Tibial artery (tissue), 4 donors: ENCODE results near the gene PSTK.

Experiments used
- DNase-seq, 2 donors: peaks; one replicate each; pipeline ENCODE4 v3.0.0-alpha.2; 2019
- H3K27ac ChIP-seq, 2 donors: fragments of 200-600 bp; sonication (generic) in 1 of 2; 1 replicate in 1 of 2; 2 replicates in 1 of 2; pipeline ENCODE4 v1.5.1; 2018 to 2019; ENCODE audit warnings: mild to moderate bottlenecking in 1 of 2
- H3K27me3 ChIP-seq, 2 donors: fragments of 200-600 bp; sonication (generic) in 1 of 2; one replicate each; pipeline versions ENCODE4 v1.5.1 to v1.6.0; 2016 to 2019
- H3K36me3 ChIP-seq, 3 donors: fragments of 200-600 bp; sonication (generic) in 2 of 3; one replicate each; pipeline ENCODE4 v1.5.1; 2016 to 2019; ENCODE audit warnings: mild to moderate bottlenecking in 2 of 3
- H3K4me1 ChIP-seq, 4 donors: fragments of 200-600 bp; sonication (generic) in 2 of 4; 1 replicate in 3 of 4; 2 replicates in 1 of 4; pipeline ENCODE4 v1.5.1; 2016 to 2019
- H3K4me3 ChIP-seq, 2 donors: fragments of 200-600 bp; sonication (generic) in 1 of 2; 1 replicate in 1 of 2; 2 replicates in 1 of 2; pipeline ENCODE4 v1.5.1; 2018 to 2019; ENCODE audit warnings: mild to moderate bottlenecking in 2 of 2
- H3K9me3 ChIP-seq, 3 donors: fragments of 200-600 bp; sonication (generic) in 1 of 3; one replicate each; pipeline ENCODE4 v1.5.1; 2016 to 2019
- intact Hi-C: fragments of 100-400 bp; cut with DNase I; formaldehyde crosslinking; loops from one replicate; pipeline ENCODE4 v1.15.0; 2023; ENCODE audit warnings: low total_unique reads
- TF ChIP-seq, protein P1 (sequence below), 2 experiments: fragments of 200-600 bp in 1 of 2; fragments of 450-650 bp in 1 of 2; IDR thresholded peaks; one replicate each; pipeline ENCODE4 v1.5.1; 2017 to 2019; ENCODE audit warnings: antibody characterized with exemption in 2 of 2, mild to moderate bottlenecking in 1 of 2, moderate library complexity in 1 of 2

The PSTK gene

DNA sequence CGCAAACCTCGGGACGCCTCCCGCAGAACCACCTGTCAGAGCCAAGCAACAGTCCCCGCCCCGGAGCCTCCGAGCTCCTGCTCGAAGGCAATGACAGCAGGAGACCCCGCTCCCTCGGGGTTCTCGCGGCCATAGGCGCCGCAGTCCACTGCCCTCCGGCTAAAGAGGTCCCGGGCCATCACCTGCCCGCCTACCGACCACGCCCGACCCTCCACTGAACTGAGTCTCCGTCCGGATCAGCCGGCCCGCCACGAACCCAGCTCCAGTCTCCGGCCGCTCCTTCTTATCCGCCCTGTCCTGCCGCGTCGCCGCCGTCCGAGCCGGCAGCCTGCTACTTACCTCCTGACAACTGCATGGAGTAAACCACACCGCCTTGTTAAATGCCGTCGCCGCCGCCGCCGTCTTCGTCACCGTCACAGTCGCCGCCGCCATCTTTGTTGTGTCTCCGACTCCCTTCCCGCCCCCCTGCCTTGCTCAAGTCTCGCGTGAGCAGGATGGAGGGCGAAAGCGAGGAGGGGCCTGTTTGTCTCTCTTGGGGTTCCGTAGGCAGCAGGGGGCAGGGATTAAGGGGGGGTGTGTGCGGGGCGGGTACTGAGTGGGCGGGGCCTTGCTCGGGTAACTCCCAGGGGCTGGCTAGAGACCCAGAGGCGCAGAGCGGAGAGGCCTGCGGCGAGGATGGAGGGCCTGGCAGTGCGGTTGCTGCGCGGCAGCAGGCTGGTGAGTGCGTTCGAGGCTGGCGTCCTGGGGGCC, 28.3 kb downstream of the PSTK start, which contains the start of the genes ACADSB and IKZF5:
TSS of gene ACADSB (plus strand) at position 652 of the 750 bp plus-strand sequence. CDS start at position 676, 24 bp downstream.
TSS of gene IKZF5 (minus strand) at position 441 of the 750 bp plus-strand sequence. CDS start 10,170 bp downstream, outside the sequence.
- Histone ChIP-seq H3K4me3 (peak within 1 kb of the TSS; percentile 84 to 90), H3K27me3 (no peaks in the 10 kb centered on the region), H3K27ac (peak within 1 kb of the TSS; percentile 94), H3K4me1 (peaks cover 0 to 49% (median 16%) of the 10 kb centered on the region in 4 donors), H3K9me3 (no peaks in the 10 kb centered on the region), H3K36me3 (peaks cover 0 to 4% (median 0%) of the 10 kb centered on the region in 3 donors)
- intact Hi-C loops = loop anchor here (1.0 to 5.0 kb wide), 2 partner anchors 28 to 144 kb away; partner anchors contain the start of genes BUB3 and PSTK
- DNase-seq = peak; percentile 98
- TF ChIP-seq, protein P1, sequence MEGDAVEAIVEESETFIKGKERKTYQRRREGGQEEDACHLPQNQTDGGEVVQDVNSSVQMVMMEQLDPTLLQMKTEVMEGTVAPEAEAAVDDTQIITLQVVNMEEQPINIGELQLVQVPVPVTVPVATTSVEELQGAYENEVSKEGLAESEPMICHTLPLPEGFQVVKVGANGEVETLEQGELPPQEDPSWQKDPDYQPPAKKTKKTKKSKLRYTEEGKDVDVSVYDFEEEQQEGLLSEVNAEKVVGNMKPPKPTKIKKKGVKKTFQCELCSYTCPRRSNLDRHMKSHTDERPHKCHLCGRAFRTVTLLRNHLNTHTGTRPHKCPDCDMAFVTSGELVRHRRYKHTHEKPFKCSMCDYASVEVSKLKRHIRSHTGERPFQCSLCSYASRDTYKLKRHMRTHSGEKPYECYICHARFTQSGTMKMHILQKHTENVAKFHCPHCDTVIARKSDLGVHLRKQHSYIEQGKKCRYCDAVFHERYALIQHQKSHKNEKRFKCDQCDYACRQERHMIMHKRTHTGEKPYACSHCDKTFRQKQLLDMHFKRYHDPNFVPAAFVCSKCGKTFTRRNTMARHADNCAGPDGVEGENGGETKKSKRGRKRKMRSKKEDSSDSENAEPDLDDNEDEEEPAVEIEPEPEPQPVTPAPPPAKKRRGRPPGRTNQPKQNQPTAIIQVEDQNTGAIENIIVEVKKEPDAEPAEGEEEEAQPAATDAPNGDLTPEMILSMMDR (IDR thresholded peaks at IDR 0.05) = no peak

DNA sequence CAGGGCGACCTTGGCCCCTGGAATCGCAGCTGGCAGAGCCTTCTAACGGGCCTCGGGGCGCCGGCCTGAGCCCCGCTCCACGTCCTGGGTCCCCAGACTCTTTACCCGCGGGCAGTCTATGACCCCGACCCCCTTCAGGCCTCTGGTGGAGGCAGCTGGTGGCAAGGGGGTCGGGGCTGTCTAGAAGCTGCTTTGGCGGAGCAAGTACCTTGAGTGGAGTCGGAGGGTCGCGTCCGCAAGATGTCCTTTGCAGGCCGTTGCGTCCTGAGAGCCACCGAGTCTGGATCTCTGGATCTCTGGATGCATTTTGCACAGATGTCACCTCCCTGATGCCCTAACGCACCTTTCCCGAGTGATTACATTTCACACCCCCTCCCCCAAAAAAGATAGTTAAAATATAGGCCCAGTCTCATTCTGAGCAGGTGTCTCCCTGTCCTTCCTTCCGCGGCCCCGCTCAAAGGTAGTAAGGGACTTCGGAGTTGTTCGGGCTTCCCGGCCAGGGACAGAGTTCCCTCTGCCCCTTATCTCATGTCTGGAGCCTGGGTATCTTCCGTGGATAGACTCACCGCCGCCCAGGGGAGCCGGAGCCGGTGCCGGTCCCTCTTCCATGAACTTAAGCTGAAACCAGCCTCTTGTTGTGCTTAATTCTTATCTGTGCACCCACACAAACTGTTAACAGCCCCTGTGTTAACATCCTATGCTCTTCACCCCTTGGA, 29.1 kb downstream of the PSTK start:
- Histone ChIP-seq H3K4me3 (peak overlapping the region; percentile 84 to 90), H3K27ac (peak overlapping the region; percentile 94), H3K9me3 (no peaks in the 10 kb centered on the region), H3K4me1 (peaks cover 0 to 47% (median 16%) of the 10 kb centered on the region in 4 donors), H3K27me3 (no peaks in the 10 kb centered on the region), H3K36me3 (peaks cover 0 to 4% (median 0%) of the 10 kb centered on the region in 3 donors)
- intact Hi-C loops = loop anchor here (5.0 kb wide), 1 partner anchor 143 kb away; the partner anchor contains the start of gene BUB3
- TF ChIP-seq, protein P1 (IDR thresholded peaks at IDR 0.05) = no peak
- DNase-seq = peak in 1 of 2 donors; percentile 35

DNA sequence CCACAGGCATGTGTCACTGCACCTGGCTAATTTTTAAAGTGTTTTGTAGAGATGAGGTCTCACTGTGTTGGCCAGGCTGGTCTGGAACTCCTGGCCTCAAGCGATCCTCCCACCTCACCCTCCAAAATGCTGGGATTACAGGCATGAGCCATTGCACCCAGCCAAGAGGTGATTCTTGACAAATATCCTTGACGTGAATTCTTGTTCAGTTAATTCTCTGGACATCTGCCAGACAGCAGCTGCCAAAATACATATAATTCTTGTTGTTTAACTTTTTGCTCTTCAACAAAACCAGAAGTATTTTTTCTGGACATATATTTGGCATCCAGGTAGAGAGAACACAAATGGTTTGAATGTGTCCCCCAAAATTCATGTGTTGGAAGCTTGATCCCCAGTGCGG, 31.8 kb downstream of the PSTK start:
- no peaks in the 10 kb centered on the region for H3K9me3 ChIP-seq
- no peak overlapping the region for H3K4me3 ChIP-seq
- no peak for DNase-seq
- no peak overlapping the region for H3K27ac ChIP-seq
- TF ChIP-seq, protein P1 (IDR thresholded peaks at IDR 0.05) = no peak
- H3K36me3 ChIP-seq = peaks cover 0 to 4% (median 0%) of the 10 kb centered on the region in 3 donors
- H3K4me1 ChIP-seq = peaks cover 0 to 22% (median 10%) of the 10 kb centered on the region in 4 donors
- intact Hi-C loops = loop anchor here (10.0 kb wide), 1 partner anchor 57 kb away; the partner anchor contains the start of gene C10orf88
- no peaks in the 10 kb centered on the region for H3K27me3 ChIP-seq

DNA sequence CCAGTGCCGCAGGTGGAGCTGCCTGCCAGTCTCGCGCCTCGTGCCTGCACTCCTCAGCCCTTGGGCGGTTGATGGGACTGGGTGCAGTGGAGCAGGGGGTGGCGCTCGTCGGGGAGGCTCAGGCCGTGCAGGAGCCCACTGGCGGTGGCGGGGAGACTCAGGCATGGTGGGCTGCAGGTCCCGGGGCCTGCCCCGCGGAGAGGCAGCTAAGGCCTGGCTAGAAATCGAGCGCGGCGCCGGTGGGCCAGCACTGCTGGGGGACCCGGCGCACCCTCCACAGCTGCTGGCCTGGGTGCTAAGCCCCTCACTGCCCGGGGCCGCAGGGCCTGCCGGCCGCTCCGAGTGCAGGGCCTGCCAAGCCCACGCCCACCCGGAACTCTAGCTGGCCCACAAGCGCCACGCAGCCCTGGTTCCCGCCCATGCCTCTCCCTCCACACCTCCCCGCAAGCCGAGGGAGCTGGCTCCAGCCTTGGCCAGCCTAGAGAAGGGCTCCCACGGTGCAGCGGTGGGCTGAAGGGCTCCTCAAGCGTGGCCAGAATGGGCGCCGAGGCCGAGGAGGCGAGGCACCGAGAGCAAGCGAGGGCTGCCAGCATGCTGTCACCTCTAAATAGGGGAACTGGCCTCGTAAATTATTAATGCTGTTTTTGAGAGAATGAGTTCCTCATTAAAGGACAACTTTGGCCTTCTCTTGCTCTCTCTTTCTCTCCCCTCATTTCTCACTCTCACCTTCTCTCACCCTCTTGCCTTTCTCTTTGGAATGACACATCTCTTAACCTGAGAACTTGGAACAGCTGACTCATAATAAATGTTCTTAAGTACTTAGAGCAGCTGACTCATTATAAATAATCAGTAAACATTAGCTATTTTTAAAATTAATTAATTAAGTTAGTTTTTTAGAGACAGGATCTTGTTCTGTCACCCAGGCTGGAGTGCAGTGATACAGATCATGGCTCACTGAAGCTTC, 33.5 kb downstream of the PSTK start:
- no peaks in the 10 kb centered on the region for H3K9me3 ChIP-seq
- H3K36me3 ChIP-seq = peaks cover 0 to 4% (median 0%) of the 10 kb centered on the region in 3 donors
- TF ChIP-seq, protein P1 (IDR thresholded peaks at IDR 0.05) = no peak
- H3K4me3 ChIP-seq = no peak overlapping the region
- H3K4me1 ChIP-seq = peaks cover 0 to 15% (median 6%) of the 10 kb centered on the region in 4 donors
- intact Hi-C loops = loop anchor here (10.0 kb wide), 1 partner anchor 59 kb away; the partner anchor contains the start of gene C10orf88
- H3K27me3 ChIP-seq = no peaks in the 10 kb centered on the region
- no peak for DNase-seq
- H3K27ac ChIP-seq = no peak overlapping the region
